WTC11 (cell line): ENCODE results near the gene STX8. TPM values are rescaled to one million over a fixed set of nuclear protein-coding genes. Genes with fewer than 3 reads are reported as not detected.
A peak's percentile ranks its signal among the peaks of the same experiment; 100 is the strongest.

ENCODE experiments used
- CREM ChIP-seq: sonication (generic); formaldehyde crosslinking; IDR thresholded peaks from 2 replicates; pipeline ENCODE4 v1.8.1; 2022; ENCODE audit warnings: mild to moderate bottlenecking, missing genetic modification reagents, moderate library complexity
- ESRRA ChIP-seq: sonication (generic); formaldehyde crosslinking; IDR thresholded peaks from 2 replicates; pipeline ENCODE4 v1.8.1; 2022; ENCODE audit warnings: mild to moderate bottlenecking, missing genetic modification reagents, borderline replicate concordance
- FOXJ3 ChIP-seq: sonication (generic); formaldehyde crosslinking; IDR thresholded peaks from 2 replicates; pipeline ENCODE4 v1.9.0; 2021; ENCODE audit warnings: missing genetic modification reagents, mild to moderate bottlenecking, borderline replicate concordance
- FOXK1 ChIP-seq: sonication (generic); formaldehyde crosslinking; IDR thresholded peaks from 2 replicates; pipeline ENCODE4 v1.8.0; 2022; ENCODE audit warnings: mild to moderate bottlenecking, moderate library complexity, missing genetic modification reagents
- GRHL2 ChIP-seq: fragments of 250-450 bp; sonication (Bioruptor Pico); IDR thresholded peaks from 2 replicates; pipeline ENCODE4 v1.8.0; 2022; ENCODE audit warnings: mild to moderate bottlenecking, moderate library complexity; ENCODE audit not compliant: insufficient replicate concordance, severe bottlenecking
- IRF2 ChIP-seq: sonication (generic); formaldehyde crosslinking; IDR thresholded peaks from 2 replicates; pipeline ENCODE4 v1.8.0; 2022; ENCODE audit warnings: low read depth, missing genetic modification reagents, borderline replicate concordance
- KAT7 ChIP-seq: sonication (generic); formaldehyde crosslinking; IDR thresholded peaks from 2 replicates; pipeline ENCODE4 v1.8.1; 2023; ENCODE audit warnings: missing genetic modification reagents, mild to moderate bottlenecking, borderline replicate concordance
- NR2C2 ChIP-seq: sonication (generic); formaldehyde crosslinking; IDR thresholded peaks from 2 replicates; pipeline ENCODE4 v1.8.0; 2022; ENCODE audit warnings: mild to moderate bottlenecking, missing genetic modification reagents
- ZNF121 ChIP-seq: sonication (generic); formaldehyde crosslinking; IDR thresholded peaks from 2 replicates; pipeline ENCODE4 v1.8.0; 2023; ENCODE audit warnings: missing genetic modification reagents
- ZNF232 ChIP-seq: sonication (generic); formaldehyde crosslinking; IDR thresholded peaks from 2 replicates; pipeline ENCODE4 v1.8.0; 2022; ENCODE audit warnings: mild to moderate bottlenecking, missing genetic modification reagents
- ZNF263 ChIP-seq: sonication (generic); formaldehyde crosslinking; IDR thresholded peaks from 2 replicates; pipeline ENCODE4 v1.8.1; 2022; ENCODE audit warnings: low read depth, mild to moderate bottlenecking, moderate library complexity, missing genetic modification reagents
- ZNF423 ChIP-seq: fragments of 250-450 bp; sonication (Bioruptor Pico); IDR thresholded peaks from 2 replicates; pipeline ENCODE4 v2.1.2; 2022; ENCODE audit warnings: mild to moderate bottlenecking, moderate library complexity
- total RNA-seq: library from RNA; stranded (reverse); gene quantifications from 3 replicates; pipeline ENCODE4 v1.2.3, GENCODE V29; 2021
- TF ChIP-seq, protein P1 (sequence below): sonication (generic); formaldehyde crosslinking; IDR thresholded peaks from 2 replicates; pipeline ENCODE4 v1.8.1; 2023; ENCODE audit warnings: mild to moderate bottlenecking, missing genetic modification reagents, moderate library complexity
- TF ChIP-seq, protein P2 (sequence below): sonication (generic); formaldehyde crosslinking; IDR thresholded peaks from 2 replicates; pipeline ENCODE4 v1.8.1; 2022; ENCODE audit warnings: mild to moderate bottlenecking, missing genetic modification reagents, moderate library complexity, borderline replicate concordance
- TF ChIP-seq, protein P3 (sequence below): fragments of 250-450 bp; sonication (Bioruptor Pico); IDR thresholded peaks from 2 replicates; pipeline ENCODE4 v2.1.2; 2022; ENCODE audit warnings: mild to moderate bottlenecking, moderate library complexity
- TF ChIP-seq, protein P4 (sequence below): fragments of 200-600 bp; IDR thresholded peaks from 2 replicates; pipeline ENCODE4 v1.8.0; 2022; ENCODE audit warnings: antibody characterized with exemption
- TF ChIP-seq, protein P5 (sequence below): sonication (generic); formaldehyde crosslinking; IDR thresholded peaks from 2 replicates; pipeline ENCODE4 v1.8.0; 2023; ENCODE audit warnings: missing genetic modification reagents, mild to moderate bottlenecking, borderline replicate concordance
- TF ChIP-seq, protein P6 (sequence below): fragments of 250-450 bp; sonication (Bioruptor Pico); conservative IDR thresholded peaks from 2 replicates; pipeline ENCODE4 v1.9.0; 2021; ENCODE audit warnings: mild to moderate bottlenecking
- TF ChIP-seq, protein P7 (sequence below): sonication (generic); formaldehyde crosslinking; IDR thresholded peaks from 2 replicates; pipeline ENCODE4 v1.8.1; 2023; ENCODE audit warnings: mild to moderate bottlenecking, missing genetic modification reagents
- TF ChIP-seq, protein P8 (sequence below): fragments of 250-450 bp; sonication (Bioruptor Pico); IDR thresholded peaks from 2 replicates; pipeline ENCODE4 v1.9.0; 2021; ENCODE audit warnings: mild to moderate bottlenecking, borderline replicate concordance

The STX8 gene
- total RNA-seq, 1 experiment from 2014 or later, result 39.9 TPM

DNA sequence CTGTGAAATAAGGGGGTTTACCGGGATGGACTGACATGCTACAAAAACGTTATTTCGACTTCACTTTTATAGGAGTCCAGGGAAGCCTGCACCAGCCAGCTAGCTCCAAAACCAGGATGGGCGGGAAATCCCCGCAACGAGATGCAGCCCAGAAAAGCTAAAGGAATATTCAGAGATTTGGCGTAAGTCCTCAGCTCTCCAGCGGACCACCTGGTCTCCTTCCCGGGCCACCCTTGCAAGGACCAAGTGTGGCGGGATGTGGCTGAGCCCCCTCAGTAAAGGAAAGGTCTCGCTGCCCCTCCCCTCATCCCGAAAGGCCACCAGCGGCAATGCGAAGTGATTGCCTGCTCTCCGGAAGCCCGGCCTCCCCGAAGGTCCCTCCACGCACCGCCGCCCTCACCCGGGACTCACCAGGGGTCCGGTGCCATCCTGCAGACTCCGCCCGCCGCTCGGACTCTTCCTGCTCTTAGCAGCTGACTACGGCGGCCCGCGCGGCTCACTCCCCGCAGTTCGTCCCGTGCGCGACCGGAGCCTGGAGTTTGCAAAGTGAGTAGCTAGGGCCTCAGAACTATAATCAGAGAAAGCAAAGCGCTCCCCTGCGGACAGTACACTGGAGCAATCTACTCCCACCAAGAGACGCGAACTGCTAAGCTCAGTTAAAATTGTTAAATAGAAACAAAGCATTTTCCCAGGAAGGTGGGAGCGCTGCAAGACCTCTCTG is at the start of gene STX8 (continued):
- TF ChIP-seq, protein P1, sequence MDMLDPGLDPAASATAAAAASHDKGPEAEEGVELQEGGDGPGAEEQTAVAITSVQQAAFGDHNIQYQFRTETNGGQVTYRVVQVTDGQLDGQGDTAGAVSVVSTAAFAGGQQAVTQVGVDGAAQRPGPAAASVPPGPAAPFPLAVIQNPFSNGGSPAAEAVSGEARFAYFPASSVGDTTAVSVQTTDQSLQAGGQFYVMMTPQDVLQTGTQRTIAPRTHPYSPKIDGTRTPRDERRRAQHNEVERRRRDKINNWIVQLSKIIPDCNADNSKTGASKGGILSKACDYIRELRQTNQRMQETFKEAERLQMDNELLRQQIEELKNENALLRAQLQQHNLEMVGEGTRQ (CRISPR knock-in tag), result peak; percentile 81
- TF ChIP-seq, protein P2, sequence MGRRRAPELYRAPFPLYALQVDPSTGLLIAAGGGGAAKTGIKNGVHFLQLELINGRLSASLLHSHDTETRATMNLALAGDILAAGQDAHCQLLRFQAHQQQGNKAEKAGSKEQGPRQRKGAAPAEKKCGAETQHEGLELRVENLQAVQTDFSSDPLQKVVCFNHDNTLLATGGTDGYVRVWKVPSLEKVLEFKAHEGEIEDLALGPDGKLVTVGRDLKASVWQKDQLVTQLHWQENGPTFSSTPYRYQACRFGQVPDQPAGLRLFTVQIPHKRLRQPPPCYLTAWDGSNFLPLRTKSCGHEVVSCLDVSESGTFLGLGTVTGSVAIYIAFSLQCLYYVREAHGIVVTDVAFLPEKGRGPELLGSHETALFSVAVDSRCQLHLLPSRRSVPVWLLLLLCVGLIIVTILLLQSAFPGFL (CRISPR knock-in tag), result no peak
- TF ChIP-seq, protein P3, sequence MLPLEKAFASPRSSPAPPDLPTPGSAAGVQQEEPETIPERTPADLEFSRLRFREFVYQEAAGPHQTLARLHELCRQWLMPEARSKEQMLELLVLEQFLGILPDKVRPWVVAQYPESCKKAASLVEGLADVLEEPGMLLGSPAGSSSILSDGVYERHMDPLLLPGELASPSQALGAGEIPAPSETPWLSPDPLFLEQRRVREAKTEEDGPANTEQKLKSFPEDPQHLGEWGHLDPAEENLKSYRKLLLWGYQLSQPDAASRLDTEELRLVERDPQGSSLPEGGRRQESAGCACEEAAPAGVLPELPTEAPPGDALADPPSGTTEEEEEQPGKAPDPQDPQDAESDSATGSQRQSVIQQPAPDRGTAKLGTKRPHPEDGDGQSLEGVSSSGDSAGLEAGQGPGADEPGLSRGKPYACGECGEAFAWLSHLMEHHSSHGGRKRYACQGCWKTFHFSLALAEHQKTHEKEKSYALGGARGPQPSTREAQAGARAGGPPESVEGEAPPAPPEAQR, result no peak
- TF ChIP-seq ZNF121 (CRISPR knock-in tag) (no peak), NR2C2 (CRISPR knock-in tag) (no peak), FOXJ3 (CRISPR knock-in tag) (no peak), ZNF232 (CRISPR knock-in tag) (no peak), FOXK1 (no peak; the same call in 1 of the 2 replicates), CREM (CRISPR knock-in tag) (no peak), ESRRA (no peak), ZNF423 (CRISPR knock-in tag) (peak; percentile 90), IRF2 (CRISPR knock-in tag) (no peak), KAT7 (CRISPR knock-in tag) (no peak), GRHL2 (CRISPR knock-in tag) (no peak), ZNF263 (CRISPR knock-in tag) (no peak)
- TF ChIP-seq, protein P4, sequence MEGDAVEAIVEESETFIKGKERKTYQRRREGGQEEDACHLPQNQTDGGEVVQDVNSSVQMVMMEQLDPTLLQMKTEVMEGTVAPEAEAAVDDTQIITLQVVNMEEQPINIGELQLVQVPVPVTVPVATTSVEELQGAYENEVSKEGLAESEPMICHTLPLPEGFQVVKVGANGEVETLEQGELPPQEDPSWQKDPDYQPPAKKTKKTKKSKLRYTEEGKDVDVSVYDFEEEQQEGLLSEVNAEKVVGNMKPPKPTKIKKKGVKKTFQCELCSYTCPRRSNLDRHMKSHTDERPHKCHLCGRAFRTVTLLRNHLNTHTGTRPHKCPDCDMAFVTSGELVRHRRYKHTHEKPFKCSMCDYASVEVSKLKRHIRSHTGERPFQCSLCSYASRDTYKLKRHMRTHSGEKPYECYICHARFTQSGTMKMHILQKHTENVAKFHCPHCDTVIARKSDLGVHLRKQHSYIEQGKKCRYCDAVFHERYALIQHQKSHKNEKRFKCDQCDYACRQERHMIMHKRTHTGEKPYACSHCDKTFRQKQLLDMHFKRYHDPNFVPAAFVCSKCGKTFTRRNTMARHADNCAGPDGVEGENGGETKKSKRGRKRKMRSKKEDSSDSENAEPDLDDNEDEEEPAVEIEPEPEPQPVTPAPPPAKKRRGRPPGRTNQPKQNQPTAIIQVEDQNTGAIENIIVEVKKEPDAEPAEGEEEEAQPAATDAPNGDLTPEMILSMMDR, result no peak
- TF ChIP-seq, protein P5, sequence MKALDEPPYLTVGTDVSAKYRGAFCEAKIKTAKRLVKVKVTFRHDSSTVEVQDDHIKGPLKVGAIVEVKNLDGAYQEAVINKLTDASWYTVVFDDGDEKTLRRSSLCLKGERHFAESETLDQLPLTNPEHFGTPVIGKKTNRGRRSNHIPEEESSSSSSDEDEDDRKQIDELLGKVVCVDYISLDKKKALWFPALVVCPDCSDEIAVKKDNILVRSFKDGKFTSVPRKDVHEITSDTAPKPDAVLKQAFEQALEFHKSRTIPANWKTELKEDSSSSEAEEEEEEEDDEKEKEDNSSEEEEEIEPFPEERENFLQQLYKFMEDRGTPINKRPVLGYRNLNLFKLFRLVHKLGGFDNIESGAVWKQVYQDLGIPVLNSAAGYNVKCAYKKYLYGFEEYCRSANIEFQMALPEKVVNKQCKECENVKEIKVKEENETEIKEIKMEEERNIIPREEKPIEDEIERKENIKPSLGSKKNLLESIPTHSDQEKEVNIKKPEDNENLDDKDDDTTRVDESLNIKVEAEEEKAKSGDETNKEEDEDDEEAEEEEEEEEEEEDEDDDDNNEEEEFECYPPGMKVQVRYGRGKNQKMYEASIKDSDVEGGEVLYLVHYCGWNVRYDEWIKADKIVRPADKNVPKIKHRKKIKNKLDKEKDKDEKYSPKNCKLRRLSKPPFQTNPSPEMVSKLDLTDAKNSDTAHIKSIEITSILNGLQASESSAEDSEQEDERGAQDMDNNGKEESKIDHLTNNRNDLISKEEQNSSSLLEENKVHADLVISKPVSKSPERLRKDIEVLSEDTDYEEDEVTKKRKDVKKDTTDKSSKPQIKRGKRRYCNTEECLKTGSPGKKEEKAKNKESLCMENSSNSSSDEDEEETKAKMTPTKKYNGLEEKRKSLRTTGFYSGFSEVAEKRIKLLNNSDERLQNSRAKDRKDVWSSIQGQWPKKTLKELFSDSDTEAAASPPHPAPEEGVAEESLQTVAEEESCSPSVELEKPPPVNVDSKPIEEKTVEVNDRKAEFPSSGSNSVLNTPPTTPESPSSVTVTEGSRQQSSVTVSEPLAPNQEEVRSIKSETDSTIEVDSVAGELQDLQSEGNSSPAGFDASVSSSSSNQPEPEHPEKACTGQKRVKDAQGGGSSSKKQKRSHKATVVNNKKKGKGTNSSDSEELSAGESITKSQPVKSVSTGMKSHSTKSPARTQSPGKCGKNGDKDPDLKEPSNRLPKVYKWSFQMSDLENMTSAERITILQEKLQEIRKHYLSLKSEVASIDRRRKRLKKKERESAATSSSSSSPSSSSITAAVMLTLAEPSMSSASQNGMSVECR, result peak; percentile 52; the same call in 1 of the 2 replicates
- TF ChIP-seq, protein P6, sequence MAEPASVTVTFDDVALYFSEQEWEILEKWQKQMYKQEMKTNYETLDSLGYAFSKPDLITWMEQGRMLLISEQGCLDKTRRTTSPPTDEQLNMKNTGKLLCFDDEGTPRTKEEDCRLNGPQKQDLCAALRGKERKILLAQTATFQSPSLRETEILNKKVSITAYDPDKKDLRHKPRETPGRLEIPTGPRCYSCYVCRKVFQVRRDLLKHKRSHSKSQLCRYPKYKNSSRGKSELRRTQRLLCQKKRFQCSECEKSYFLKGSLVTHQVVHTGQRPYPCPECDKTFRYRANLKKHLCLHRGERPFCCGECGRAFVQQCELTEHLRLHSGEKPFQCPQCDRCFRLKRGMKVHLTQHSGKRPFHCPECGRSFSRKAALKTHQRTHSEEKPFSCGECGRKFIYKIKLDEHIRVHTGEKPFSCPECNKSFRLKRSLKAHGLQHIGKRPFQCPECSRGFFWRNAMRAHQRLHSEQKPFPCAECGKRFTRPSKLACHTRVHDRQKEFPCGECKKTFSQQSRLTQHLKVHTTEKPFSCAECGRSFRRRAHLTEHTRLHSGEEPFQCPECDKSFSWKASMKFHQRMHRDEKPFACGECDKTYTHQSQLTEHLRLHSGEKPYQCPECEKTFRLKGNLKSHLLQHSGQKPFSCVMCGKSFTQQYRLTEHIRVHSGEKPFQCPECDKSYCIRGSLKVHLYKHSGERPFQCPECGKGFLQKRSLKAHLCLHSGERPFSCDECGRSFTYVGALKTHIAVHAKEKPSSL, result no peak
- TF ChIP-seq, protein P7, sequence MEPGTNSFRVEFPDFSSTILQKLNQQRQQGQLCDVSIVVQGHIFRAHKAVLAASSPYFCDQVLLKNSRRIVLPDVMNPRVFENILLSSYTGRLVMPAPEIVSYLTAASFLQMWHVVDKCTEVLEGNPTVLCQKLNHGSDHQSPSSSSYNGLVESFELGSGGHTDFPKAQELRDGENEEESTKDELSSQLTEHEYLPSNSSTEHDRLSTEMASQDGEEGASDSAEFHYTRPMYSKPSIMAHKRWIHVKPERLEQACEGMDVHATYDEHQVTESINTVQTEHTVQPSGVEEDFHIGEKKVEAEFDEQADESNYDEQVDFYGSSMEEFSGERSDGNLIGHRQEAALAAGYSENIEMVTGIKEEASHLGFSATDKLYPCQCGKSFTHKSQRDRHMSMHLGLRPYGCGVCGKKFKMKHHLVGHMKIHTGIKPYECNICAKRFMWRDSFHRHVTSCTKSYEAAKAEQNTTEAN, result no peak
- TF ChIP-seq, protein P8, sequence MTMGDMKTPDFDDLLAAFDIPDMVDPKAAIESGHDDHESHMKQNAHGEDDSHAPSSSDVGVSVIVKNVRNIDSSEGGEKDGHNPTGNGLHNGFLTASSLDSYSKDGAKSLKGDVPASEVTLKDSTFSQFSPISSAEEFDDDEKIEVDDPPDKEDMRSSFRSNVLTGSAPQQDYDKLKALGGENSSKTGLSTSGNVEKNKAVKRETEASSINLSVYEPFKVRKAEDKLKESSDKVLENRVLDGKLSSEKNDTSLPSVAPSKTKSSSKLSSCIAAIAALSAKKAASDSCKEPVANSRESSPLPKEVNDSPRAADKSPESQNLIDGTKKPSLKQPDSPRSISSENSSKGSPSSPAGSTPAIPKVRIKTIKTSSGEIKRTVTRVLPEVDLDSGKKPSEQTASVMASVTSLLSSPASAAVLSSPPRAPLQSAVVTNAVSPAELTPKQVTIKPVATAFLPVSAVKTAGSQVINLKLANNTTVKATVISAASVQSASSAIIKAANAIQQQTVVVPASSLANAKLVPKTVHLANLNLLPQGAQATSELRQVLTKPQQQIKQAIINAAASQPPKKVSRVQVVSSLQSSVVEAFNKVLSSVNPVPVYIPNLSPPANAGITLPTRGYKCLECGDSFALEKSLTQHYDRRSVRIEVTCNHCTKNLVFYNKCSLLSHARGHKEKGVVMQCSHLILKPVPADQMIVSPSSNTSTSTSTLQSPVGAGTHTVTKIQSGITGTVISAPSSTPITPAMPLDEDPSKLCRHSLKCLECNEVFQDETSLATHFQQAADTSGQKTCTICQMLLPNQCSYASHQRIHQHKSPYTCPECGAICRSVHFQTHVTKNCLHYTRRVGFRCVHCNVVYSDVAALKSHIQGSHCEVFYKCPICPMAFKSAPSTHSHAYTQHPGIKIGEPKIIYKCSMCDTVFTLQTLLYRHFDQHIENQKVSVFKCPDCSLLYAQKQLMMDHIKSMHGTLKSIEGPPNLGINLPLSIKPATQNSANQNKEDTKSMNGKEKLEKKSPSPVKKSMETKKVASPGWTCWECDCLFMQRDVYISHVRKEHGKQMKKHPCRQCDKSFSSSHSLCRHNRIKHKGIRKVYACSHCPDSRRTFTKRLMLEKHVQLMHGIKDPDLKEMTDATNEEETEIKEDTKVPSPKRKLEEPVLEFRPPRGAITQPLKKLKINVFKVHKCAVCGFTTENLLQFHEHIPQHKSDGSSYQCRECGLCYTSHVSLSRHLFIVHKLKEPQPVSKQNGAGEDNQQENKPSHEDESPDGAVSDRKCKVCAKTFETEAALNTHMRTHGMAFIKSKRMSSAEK, result no peak
